ENCODE results near the gene OR7C1. TPM values are rescaled to one million over a fixed set of nuclear protein-coding genes. Genes with fewer than 3 reads are reported as not detected.
A peak's percentile ranks its signal among the peaks of the same experiment; 100 is the strongest.

Gene OR7C1
- total and polyA plus RNA-seq, 2 of the 13 experiments (the other 11 are each of a cell fraction or from before 2014, with no cell fraction given): not detected

GRCh38 chr19:14763497-14764145 is 71.4 kb downstream of the OR7C1 start:
- TF ChIP-seq ZNF879 (CRISPR knock-in tag; IDR thresholded peaks at IDR 0.05) (no peak), CEBPB (IDR thresholded peaks at IDR 0.05; ENCODE audit: borderline replicate concordance, low read depth, low read length) (0 out of 2 replicates have a peak, but pooled peaks have one; percentile 5), THAP11 (CRISPR knock-in tag; IDR thresholded peaks at IDR 0.05) (no peak), NCOA1 (CRISPR knock-in tag; IDR thresholded peaks at IDR 0.05) (no peak)
- ATAC-seq: no peak
- H3K4me3 ChIP-seq (replicated peaks in 1 of 3; ENCODE audit: insufficient read depth in 1 of 3, low read depth in 2 of 3, low read length in 3 of 3): no peak overlapping the region
- H3K4me2 ChIP-seq (ENCODE audit: low read depth, low read length): no peak overlapping the region
- no peak overlapping the region for H3K27ac ChIP-seq (ENCODE audit: extremely low read length, insufficient read depth, low read length)
- BruUV-seq (replicated peaks): no TSS peak
- no peaks in the 10 kb centered on the region for H3K4me1 ChIP-seq (ENCODE audit: insufficient read depth, low read length)
- H2AFZ ChIP-seq (ENCODE audit: low read length): no peak overlapping the region
- no peaks in the 10 kb centered on the region for H3K36me3 ChIP-seq (replicated peaks in 1 of 2; ENCODE audit: control insufficient read depth in 1 of 2, insufficient read depth in 2 of 2, low read length in 2 of 2)
- no peak for DNase-seq (ENCODE audit: low spot score)
- no peak overlapping the region for H3K9ac ChIP-seq (ENCODE audit: insufficient read depth, low read depth, low read length)
- in situ Hi-C loops (cut with HindIII; ENCODE audit: extremely low pct_ligation_motif_present, low pct_unique_long_range_greater_than_20kb): no loop called here
- WGBS (ENCODE audit: low lambda C conversion rate): 23% methylated on average over 4 of the region's 4 CpGs
- H4K20me1 ChIP-seq (ENCODE audit: insufficient read depth, low read length): no peaks in the 10 kb centered on the region
- no peak for FAIRE-seq
- ChIA-PET CTCF (ENCODE audit: low intra/inter-chr PET ratio, low total read pairs) (no interaction called here), POLR2A (no interaction called here)
- intact Hi-C loops (cut with micrococcal nuclease; ENCODE audit: unreplicated experiment): no loop called here
- H3K9me3 ChIP-seq (ENCODE audit: low read length): no peaks in the 10 kb centered on the region
- H3K79me2 ChIP-seq (ENCODE audit: insufficient read depth, low read length): no peaks in the 10 kb centered on the region
- peaks cover 0 to 3% of the 10 kb centered on the region in 2 experiments; a peak in 2 of 5 replicates for H3K27me3 ChIP-seq (ENCODE audit: control insufficient read depth in 1 of 2, insufficient read depth in 2 of 2, low read length in 2 of 2)

GRCh38 chr19:14762111-14762510 is 72.9 kb downstream of the OR7C1 start:
- no peak overlapping the region for H3K9ac ChIP-seq (ENCODE audit: insufficient read depth, low read depth, low read length)
- no peaks in the 10 kb centered on the region for H3K79me2 ChIP-seq (ENCODE audit: insufficient read depth, low read length)
- DNase-seq (ENCODE audit: low spot score) (no peak), ATAC-seq (no peak), FAIRE-seq (no peak)
- H3K36me3 ChIP-seq (replicated peaks in 1 of 2; ENCODE audit: control insufficient read depth in 1 of 2, insufficient read depth in 2 of 2, low read length in 2 of 2): no peaks in the 10 kb centered on the region
- ChIA-PET POLR2A (no interaction called here), CTCF (ENCODE audit: low intra/inter-chr PET ratio, low total read pairs) (no interaction called here)
- TF ChIP-seq ZNF839 (CRISPR knock-in tag; IDR thresholded peaks at IDR 0.05; ENCODE audit: borderline replicate concordance) (no peak), NRL (CRISPR knock-in tag; IDR thresholded peaks at IDR 0.05; ENCODE audit: borderline replicate concordance) (no peak), ISX (CRISPR knock-in tag; conservative IDR thresholded peaks at IDR 0.05) (no peak), MYNN (CRISPR knock-in tag; IDR thresholded peaks at IDR 0.05; ENCODE audit: low read depth) (no peak)
- in situ Hi-C loops (cut with HindIII; ENCODE audit: extremely low pct_ligation_motif_present, low pct_unique_long_range_greater_than_20kb) (no loop called here), intact Hi-C loops (cut with micrococcal nuclease; ENCODE audit: unreplicated experiment) (no loop called here)
- no peaks in the 10 kb centered on the region for H4K20me1 ChIP-seq (ENCODE audit: insufficient read depth, low read length)
- no peak overlapping the region for H3K27ac ChIP-seq (ENCODE audit: extremely low read length, insufficient read depth, low read length)
- H2AFZ ChIP-seq (ENCODE audit: low read length): no peak overlapping the region
- H3K9me3 ChIP-seq (ENCODE audit: low read length): no peaks in the 10 kb centered on the region
- no peaks in the 10 kb centered on the region for H3K4me1 ChIP-seq (ENCODE audit: insufficient read depth, low read length)
- BruUV-seq (replicated peaks): no TSS peak
- H3K4me2 ChIP-seq (ENCODE audit: low read depth, low read length): no peak overlapping the region
- H3K27me3 ChIP-seq (ENCODE audit: control insufficient read depth in 1 of 2, insufficient read depth in 2 of 2, low read length in 2 of 2): peaks cover 0 to 3% of the 10 kb centered on the region in 2 experiments; a peak in 2 of 5 replicates
- no peak overlapping the region for H3K4me3 ChIP-seq (replicated peaks in 1 of 3; ENCODE audit: insufficient read depth in 1 of 3, low read depth in 2 of 3, low read length in 3 of 3)
- WGBS (ENCODE audit: low lambda C conversion rate): 32% methylated on average over 2 of the region's 2 CpGs
